HuH-7 (cell line): Measurements from ENCODE around the gene AURKB.
"Not testable (repeated sequence)": the region's sequence is repeated elsewhere in the genome, so short reads cannot be mapped to it uniquely, and the experiment has no call there.

Experiments
- DNase-seq: peaks from one replicate; pipeline ENCODE4 v3.0.0; 2011; ENCODE audit warnings: low spot score

The AURKB gene

GRCh38 chr17:8187517-8188262, 22.7 kb downstream of the AURKB start:
- peak; percentile 78 for DNase-seq

- DNase-seq, result no peak
Measured at GRCh38 chr17:8186787-8187516, 23.4 kb downstream of the AURKB start.

- DNase-seq, result no peak
Measured at GRCh38 chr17:8186446-8186786, 24.0 kb downstream of the AURKB start.

- DNase-seq, result no peak
Measured at GRCh38 chr17:8185582-8186445, 24.6 kb downstream of the AURKB start.

- no peak for DNase-seq
Measured at GRCh38 chr17:8176998-8177731, 33.2 kb downstream of the AURKB start.

GRCh38 chr17:8176197-8176940, 34.0 kb downstream of the AURKB start, which contains the start of gene TMEM107:
TMEM107 (minus strand) TSS chr17:8176380; CDS start chr17:8176286, 94 bp downstream.
- DNase-seq, result no peak

GRCh38 chr17:8175795-8176196, 34.6 kb downstream of the AURKB start:
- DNase-seq, result no peak

GRCh38 chr17:8173871-8174322, 36.5 kb downstream of the AURKB start:
- no peak for DNase-seq

GRCh38 chr17:8173056-8173870, 37.1 kb downstream of the AURKB start:
- no peak for DNase-seq

GRCh38 chr17:8170186-8170585, 40.2 kb downstream of the AURKB start:
- not testable (repeated sequence) for DNase-seq

GRCh38 chr17:8167526-8167925, 42.8 kb downstream of the AURKB start:
- DNase-seq, result no peak

GRCh38 chr17:8166731-8167130, 43.6 kb downstream of the AURKB start:
- DNase-seq, result no peak

GRCh38 chr17:8164815-8165131, 45.6 kb downstream of the AURKB start:
- DNase-seq, result no peak

- DNase-seq, result no peak
Measured at GRCh38 chr17:8163978-8164814, 46.2 kb downstream of the AURKB start.

GRCh38 chr17:8162997-8163977, 47.1 kb downstream of the AURKB start:
- DNase-seq, result peak; percentile 47

GRCh38 chr17:8162233-8162996, 48.0 kb downstream of the AURKB start, which contains the start of gene VAMP2:
VAMP2 (minus strand) TSS chr17:8162948; CDS start chr17:8162879, 69 bp downstream.
- no peak for DNase-seq
